ENCODE measurements around the gene SRCAP. TPM values are rescaled to one million over a fixed set of nuclear protein-coding genes. Genes with fewer than 3 reads are reported as not detected.

SRCAP gene
- total RNA-seq, 4 donors from 2014 or later = 17.2 to 42.6 (median 31.0) TPM

GRCh38 chr16:30678586-30678970 lies 20.4 kb upstream of the SRCAP start:
- TF ChIP-seq CTCF (IDR thresholded peaks at IDR 0.05) (no peak), POLR2A (IDR thresholded peaks at IDR 0.05) (no peak), EP300 (IDR thresholded peaks at IDR 0.05) (no peak)
- Histone ChIP-seq H3K4me1 (no peaks in the 10 kb centered on the region), H3K36me3 (no peaks in the 10 kb centered on the region), H3K27me3 (no peaks in the 10 kb centered on the region), H3K4me3 (no peak overlapping the region), H3K27ac (no peak overlapping the region), H3K9me3 (no peaks in the 10 kb centered on the region)
- DNase-seq (ENCODE audit: low spot score in 2 of 2) = no peak
- WGBS, 2 donors = 70 to 81% methylated on average over 3 of the region's 3 CpGs

GRCh38 chr16:30680326-30680725 lies 18.6 kb upstream of the SRCAP start:
- DNase-seq (ENCODE audit: low spot score in 2 of 2) = no peak
- no peak overlapping the region for H3K27ac ChIP-seq
- no peak overlapping the region for H3K4me3 ChIP-seq
- no peaks in the 10 kb centered on the region for H3K27me3 ChIP-seq
- H3K36me3 ChIP-seq = no peaks in the 10 kb centered on the region
- H3K4me1 ChIP-seq = no peaks in the 10 kb centered on the region
- no peak for TF ChIP-seq CTCF (IDR thresholded peaks at IDR 0.05)
- TF ChIP-seq EP300 (IDR thresholded peaks at IDR 0.05) = no peak
- TF ChIP-seq POLR2A (IDR thresholded peaks at IDR 0.05) = no peak
- WGBS, 2 donors = 83 to 89% methylated on average over 3 of the region's 3 CpGs
- H3K9me3 ChIP-seq = no peaks in the 10 kb centered on the region

- Histone ChIP-seq H3K4me3 (no peak overlapping the region), H3K27ac (no peak overlapping the region), H3K27me3 (no peaks in the 10 kb centered on the region), H3K4me1 (peaks cover 0 to 3% (median 0%) of the 10 kb centered on the region in 4 donors), H3K36me3 (no peaks in the 10 kb centered on the region), H3K9me3 (no peaks in the 10 kb centered on the region)
- no peak for TF ChIP-seq EP300 (IDR thresholded peaks at IDR 0.05)
- TF ChIP-seq CTCF (IDR thresholded peaks at IDR 0.05) = no peak
- 63 to 64% methylated on average over 4 of the region's 4 CpGs for WGBS, 2 donors
- no peak for DNase-seq (ENCODE audit: low spot score in 2 of 2)
Measured at GRCh38 chr16:30688701-30689100, 10.3 kb upstream of the SRCAP start.

- Histone ChIP-seq H3K27me3 (no peaks in the 10 kb centered on the region), H3K9me3 (no peaks in the 10 kb centered on the region), H3K4me3 (no peak overlapping the region), H3K36me3 (no peaks in the 10 kb centered on the region), H3K4me1 (peaks cover 0 to 8% (median 0%) of the 10 kb centered on the region in 4 donors), H3K27ac (no peak overlapping the region)
- no peak for DNase-seq (ENCODE audit: low spot score in 2 of 2)
- WGBS, 2 donors = 47 to 55% methylated on average over 4 of the region's 4 CpGs
- TF ChIP-seq EP300 (IDR thresholded peaks at IDR 0.05) (no peak), POLR2A (IDR thresholded peaks at IDR 0.05) (no peak), CTCF (IDR thresholded peaks at IDR 0.05) (no peak)
Measured at GRCh38 chr16:30691907-30692306, 7.1 kb upstream of the SRCAP start.

- no peak for DNase-seq (ENCODE audit: low spot score in 2 of 2)
- H3K36me3 ChIP-seq = no peaks in the 10 kb centered on the region
- H3K27me3 ChIP-seq = no peaks in the 10 kb centered on the region
- H3K27ac ChIP-seq = no peak overlapping the region
- WGBS, 2 donors = 62 to 69% methylated on average over 10 of the region's 10 CpGs
- no peak for TF ChIP-seq CTCF (IDR thresholded peaks at IDR 0.05)
- TF ChIP-seq EP300 (IDR thresholded peaks at IDR 0.05) = no peak
- no peak for TF ChIP-seq POLR2A (IDR thresholded peaks at IDR 0.05)
- H3K9me3 ChIP-seq = no peaks in the 10 kb centered on the region
- H3K4me3 ChIP-seq = no peak overlapping the region
- peaks cover 0 to 12% (median 3%) of the 10 kb centered on the region in 4 donors for H3K4me1 ChIP-seq
Measured at GRCh38 chr16:30692396-30693064, 6.4 kb upstream of the SRCAP start.
